ENCODE measurements around the gene MGME1.
"Not testable (repeated sequence)": the region's sequence is repeated elsewhere in the genome, so short reads cannot be mapped to it uniquely, and the experiment has no call there.

Gene MGME1

DNA sequence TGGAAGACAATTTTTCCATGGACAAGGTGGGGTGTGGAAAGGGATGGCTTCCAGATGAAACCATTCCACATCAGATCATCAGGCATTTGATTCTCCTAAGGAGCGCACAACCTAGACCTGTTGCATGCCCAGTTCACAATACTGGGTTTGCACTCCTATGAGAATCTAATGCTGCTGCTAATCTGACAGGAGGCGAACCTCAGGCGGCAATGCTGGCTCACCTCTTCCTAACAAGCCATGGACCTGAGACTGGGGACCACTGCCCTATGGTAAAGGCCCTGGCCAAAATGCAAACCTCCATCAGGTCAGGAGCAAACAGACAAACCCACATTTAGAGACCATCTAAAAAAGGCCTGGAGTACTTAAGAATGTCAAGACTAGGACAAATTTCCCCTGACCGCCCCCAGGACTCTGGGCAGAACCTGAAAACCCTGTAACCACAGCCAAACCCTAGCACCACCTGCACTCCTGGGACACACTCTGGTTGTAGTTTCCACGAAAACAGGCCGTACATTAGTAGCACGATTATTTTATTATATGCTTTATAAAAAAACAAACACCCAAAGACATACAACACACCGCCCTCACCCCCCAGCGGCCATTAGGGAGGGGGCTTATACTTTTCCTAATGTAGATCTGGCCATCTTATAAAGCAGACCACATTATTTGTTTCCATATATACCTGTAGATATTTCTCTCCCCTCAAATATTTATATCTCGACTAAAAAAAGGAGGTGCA lies 27.6 kb upstream of the MGME1 start:
- no peak for DNase-seq

DNA sequence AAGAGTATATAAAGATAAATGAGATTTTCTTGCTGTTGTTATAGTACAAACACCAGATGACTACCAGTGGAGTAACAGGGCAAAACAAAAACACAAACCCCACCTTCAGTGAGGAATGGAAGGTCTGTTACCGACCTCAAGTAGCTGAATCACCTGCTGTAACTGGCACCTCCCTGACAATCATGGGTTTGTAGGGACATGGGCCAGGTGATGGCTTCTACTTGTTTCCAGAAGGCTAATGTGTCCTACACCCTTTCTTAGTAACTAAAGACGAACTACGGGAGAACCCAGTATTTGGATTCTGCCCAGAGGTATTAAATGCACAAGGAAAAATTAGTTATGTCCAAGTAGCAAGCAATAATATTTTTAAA lies 27.0 kb upstream of the MGME1 start:
- DNase-seq: no peak

- no peak for DNase-seq
Observed at GRCh38 chr20:17943343-17943742, 25.5 kb upstream of the MGME1 start.

DNA sequence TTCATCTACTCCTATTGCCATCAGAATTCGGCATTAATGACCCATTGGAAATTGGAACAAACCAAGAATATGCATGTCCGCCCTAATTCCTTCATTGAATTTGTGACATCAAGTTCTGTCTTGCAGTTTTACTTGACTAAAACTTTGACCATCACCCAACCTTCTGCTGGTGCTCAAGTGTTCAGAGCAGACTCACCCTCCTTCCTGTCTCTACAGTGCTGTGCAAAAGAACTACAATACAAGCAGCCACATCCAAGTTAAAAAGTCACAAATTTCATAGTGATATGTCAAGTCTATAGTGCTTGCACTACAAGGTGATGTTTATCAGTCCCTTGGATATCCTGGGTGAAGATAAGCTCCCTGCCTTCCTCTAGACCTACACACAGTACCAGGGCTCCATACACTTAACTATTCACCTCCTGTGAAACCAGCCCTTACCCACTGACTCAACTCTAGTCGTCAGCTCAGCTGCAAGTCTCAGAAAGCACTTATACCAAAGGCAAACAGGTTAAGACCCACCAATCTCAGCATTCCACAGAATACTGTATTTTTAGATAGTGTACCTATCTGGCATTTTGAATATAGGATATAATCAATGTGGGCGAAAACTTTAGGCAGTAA lies 23.9 kb upstream of the MGME1 start:
- DNase-seq: no peak

DNA sequence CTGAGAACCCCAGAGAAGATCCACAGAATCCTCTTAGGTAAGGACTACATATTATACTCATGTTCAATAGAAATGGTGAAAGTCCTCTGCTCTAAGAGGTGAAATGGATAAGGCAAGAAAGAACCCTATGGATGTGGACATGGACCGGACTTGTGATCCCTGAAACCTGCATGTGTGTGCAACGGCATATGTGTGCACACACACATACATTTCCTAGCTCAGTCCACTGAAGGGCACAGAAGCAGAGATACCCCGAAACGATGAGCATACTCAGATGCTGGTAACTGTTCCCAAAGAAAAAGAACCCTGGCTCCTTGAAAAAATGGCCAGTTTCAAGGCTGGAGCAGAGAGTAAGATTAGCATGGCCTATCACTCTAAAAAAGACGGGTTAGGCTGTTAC lies 22.8 kb upstream of the MGME1 start:
- DNase-seq: no peak

DNA sequence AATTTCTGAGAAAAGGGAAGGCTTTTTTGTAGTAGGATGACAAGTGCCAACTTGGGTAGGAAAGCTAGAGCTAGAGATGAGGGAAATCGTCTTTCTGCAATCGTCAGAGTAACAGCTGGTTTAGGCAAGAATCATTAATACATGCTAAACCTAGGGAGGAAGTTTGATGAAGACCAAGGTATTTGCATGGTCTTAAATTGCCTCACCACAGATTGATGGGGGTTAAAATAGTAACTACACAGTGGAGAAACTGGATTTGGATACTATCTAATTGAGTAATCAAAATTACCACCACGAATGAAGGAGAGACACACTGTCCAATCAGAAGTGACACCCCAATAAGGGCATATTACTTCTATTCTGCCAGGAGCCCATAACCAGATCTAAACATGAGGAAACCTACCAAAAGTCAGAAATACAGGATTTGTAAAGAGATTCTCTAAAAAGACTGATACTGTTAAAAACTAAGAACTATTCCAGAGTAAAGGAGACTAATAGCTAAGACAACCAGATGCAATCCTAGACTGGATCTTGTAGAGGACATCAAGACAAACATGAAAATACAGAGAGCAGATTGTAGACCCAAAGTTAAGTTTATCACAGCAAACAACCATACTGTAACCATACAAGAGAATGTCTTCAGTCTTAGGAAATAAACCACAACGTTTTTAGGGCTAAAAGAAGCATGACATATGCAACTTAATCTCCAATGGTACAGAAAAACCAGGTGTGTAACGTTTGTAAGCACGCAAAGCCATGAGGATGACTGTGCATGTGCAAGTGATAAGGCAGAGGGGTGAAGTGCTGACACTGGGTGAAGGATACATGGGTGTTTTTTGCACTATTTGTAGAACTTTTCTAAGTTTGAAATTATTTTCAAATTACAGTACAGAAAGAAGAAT lies 22.0 kb upstream of the MGME1 start:
- DNase-seq: no peak

DNA sequence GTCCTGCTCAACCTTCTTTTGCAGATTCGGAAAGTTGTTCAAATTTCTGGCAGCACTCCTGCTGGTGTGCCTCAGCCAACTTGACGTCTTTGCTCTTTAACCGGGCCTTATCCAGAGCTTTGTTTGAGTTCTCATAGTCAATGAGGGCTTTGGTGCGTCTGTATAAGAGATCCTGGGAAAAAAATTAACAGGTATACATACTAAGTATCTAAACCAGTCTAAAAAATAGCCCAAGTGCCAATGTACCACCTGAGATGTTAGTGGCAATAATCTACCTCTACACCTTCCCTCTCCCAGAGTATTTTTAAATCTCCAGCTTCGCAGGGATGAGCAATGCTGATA lies 21.4 kb upstream of the MGME1 start:
- no peak for DNase-seq

DNA sequence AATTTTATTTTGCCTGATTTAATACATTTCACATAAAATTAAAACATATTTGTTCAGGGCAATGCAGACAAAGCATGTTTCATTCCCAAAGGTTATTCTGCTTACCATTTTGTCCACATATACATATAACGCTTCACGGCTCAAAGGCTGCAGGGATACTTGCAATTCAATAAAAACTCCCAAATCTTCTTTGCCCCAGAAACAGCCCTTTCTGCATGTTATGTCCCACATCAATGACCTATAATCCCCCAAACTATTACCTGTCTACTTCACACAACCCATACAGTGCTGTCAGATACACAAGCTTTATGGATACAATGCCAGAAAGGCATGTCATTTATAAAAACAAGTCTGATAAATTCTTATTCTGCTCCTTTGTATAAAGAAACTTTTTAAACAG lies 20.4 kb upstream of the MGME1 start:
- no peak for DNase-seq

DNA sequence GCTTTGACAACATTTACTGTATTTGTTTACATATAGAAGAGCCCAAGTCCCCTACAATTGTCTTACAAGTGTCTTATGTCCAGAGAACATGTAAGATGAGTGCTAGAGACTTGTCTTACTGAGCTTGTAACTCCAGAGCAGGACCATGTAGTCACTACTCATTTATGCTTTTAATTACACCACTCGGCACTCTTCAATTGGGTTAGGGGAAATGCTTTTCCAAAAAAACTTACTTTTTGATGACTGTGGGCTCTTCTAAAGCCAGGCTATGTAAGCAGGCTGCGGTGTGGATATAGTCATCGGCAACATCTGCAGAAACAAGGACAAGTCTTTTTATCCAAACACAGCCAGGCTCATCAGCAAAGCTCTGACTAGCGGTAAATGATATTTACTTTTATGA lies 18.9 kb upstream of the MGME1 start:
- DNase-seq: no peak

DNA sequence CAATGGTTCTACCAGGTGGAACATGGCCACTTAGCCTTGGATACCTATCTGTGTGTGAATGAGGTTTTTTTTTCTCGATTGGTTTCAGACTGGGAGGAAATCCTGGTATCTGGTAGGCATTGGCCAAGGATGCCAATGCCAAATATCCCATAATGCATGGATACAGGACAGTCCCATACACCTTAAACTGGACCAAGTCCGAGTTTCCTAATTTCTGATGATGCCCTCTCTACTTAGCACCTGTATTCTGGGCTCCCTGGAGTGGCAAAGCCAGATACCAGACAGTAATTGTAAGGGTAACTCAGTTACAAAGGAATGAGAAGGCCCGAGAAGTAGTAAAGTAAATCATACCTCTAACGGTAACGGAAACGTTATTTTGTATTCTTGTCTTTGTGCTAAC lies 18.1 kb upstream of the MGME1 start:
- no peak for DNase-seq

DNA sequence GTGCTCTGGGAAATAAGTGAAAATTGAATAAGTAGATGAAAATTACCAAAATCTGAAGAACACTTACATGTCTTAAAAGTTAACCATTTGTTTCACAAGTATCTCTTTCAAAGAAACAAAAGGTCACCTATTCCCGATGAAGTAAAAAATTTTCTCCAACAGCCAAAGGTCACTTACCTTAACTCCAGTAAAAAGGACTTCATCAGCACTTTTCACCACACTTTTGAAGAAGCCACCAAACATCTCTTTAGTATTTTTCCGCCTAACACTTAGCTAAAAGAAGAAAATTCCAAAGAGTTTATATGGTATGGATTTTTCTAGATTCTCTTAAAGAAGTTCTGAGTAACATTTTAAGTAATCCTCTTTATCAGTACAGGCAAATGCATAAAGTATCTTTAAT lies 17.5 kb upstream of the MGME1 start:
- no peak for DNase-seq

- no peak for DNase-seq
Observed at GRCh38 chr20:17952692-17953684, 15.8 kb upstream of the MGME1 start.

GRCh38 chr20:17953935-17954334 lies 14.9 kb upstream of the MGME1 start:
- no peak for DNase-seq

- no peak for DNase-seq
Observed at GRCh38 chr20:17955302-17955701, 13.5 kb upstream of the MGME1 start.

DNA sequence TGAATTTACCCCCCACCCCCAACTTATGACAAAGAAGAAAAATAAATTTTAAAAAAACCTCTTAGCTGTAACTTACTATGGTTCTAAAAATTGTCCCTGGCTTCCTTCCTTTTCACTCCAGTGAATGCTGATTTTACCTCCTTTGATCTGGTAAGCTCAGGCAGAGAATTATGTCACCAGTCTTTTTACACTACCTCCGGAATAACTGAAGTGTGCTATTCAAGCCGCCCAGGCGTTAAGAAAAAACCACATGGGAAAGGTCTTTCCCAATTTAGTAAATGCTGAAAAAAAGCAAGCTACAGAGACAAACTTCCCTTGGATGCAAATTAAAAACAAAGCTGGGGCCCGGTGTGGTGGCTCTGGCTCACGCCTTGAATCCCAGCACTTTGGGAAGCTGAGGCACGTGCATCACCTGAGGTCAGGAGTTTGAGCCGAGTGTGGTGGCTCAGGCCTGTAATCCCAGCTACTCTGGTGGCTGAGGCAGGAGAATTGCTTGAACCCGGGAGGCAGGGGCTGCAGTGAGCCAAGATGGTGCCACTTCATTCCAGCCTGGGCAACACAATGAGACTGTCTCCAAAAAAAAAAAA lies 12.6 kb upstream of the MGME1 start:
- no peak for DNase-seq

DNA sequence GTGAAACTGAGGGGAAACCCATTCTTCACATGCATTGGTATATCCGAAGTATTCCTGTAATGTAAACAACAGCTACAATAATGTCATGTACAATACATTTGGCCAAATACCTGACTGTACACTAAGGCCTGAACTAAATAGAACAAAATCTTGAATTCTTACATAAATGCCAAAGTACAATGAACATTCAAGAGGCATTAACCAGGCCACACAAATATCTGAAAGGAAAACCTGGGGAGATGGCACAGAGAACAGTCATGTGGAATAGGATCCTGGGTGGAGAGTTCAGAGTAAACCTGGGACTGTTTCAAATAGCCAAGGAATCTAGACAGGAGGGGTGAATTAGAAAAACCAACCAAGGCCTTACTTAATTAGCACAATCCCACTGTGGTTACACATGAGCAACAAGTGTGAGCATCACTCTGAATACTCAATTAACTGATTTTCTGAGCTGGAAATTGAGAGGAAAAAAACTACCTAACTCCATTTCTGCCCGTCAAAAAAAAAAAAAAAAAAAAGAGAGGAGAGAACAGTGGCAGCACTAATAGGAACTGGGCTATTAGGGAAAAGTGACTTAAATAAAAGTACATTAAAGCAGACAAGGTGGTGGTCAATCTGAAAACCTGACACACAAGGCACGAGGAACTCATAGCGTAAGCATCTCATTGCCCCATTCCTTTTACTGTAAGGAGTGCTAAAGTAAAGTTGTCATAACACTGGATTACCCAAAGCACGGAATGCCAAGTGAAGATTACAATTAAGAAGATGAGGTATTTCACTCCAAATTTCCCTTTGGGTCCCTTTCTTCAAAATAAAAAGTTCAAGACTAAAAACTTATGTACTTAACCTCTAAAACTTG lies 11.1 kb upstream of the MGME1 start:
- DNase-seq: no peak

GRCh38 chr20:17958373-17959256 lies 10.2 kb upstream of the MGME1 start:
- DNase-seq: no peak

GRCh38 chr20:17959257-17959627 lies 9.6 kb upstream of the MGME1 start:
- DNase-seq: no peak

- DNase-seq: not testable (repeated sequence)
Observed at GRCh38 chr20:17960400-17960885, 8.4 kb upstream of the MGME1 start.

GRCh38 chr20:17960927-17961586 lies 7.8 kb upstream of the MGME1 start:
- DNase-seq: no peak

All from GF-D8 (cell line).